ENCODE results near the gene CELA3B. TPM values are rescaled to one million over a fixed set of nuclear protein-coding genes. Genes with fewer than 3 reads are reported as not detected.

The CELA3B gene
- total RNA-seq, 1 donor = not detected

DNA sequence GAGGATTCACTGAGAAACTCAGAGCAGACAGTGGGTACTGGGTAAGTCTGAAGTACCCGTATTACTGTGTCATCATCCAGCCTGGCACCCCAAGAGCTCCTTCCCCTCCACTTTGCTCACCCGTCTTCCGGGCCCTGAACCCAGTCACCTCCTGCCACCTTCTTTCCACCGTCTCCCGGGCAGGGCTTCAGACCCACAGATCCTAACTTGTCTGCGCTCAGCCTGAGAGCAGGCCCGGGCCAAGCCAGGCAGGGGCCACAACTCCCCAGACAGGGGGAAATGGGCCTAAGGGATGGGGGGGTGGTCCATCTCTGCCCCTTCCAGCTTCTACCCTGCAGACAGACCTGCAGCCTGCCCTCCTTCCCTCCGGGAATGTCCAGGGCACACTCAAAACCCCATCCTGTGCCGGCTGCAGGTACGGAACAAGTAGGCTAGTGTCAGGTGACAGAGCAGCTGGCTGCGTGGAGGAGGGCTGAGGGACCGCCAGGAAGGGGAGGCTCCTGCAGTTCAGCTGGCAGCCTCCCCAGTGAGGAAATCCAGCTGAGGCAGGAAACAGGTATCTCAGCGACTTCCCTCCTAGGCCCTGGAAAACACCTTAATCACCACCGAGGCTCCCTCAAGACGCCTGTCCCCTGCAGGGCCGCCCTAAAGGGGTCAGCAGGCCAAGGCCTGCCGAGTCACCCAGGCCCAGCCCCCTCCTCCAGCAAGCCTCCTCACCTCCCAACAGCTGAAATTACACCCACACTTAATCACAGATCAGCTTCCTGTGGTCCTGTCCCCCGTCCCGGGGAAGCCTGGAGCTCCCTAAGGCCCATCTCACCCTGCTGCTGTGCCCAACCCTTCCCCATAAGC is 43.2 kb upstream of the CELA3B start:
- DNase-seq (ENCODE audit: low read depth) = no peak
- TF ChIP-seq, protein P1, sequence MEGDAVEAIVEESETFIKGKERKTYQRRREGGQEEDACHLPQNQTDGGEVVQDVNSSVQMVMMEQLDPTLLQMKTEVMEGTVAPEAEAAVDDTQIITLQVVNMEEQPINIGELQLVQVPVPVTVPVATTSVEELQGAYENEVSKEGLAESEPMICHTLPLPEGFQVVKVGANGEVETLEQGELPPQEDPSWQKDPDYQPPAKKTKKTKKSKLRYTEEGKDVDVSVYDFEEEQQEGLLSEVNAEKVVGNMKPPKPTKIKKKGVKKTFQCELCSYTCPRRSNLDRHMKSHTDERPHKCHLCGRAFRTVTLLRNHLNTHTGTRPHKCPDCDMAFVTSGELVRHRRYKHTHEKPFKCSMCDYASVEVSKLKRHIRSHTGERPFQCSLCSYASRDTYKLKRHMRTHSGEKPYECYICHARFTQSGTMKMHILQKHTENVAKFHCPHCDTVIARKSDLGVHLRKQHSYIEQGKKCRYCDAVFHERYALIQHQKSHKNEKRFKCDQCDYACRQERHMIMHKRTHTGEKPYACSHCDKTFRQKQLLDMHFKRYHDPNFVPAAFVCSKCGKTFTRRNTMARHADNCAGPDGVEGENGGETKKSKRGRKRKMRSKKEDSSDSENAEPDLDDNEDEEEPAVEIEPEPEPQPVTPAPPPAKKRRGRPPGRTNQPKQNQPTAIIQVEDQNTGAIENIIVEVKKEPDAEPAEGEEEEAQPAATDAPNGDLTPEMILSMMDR (IDR thresholded peaks at IDR 0.05; ENCODE audit: insufficient read depth, low read depth, low read length) = no peak
- H3K4me3 ChIP-seq (ENCODE audit: low read depth, low read length) = peak overlapping the region; percentile 12

DNA sequence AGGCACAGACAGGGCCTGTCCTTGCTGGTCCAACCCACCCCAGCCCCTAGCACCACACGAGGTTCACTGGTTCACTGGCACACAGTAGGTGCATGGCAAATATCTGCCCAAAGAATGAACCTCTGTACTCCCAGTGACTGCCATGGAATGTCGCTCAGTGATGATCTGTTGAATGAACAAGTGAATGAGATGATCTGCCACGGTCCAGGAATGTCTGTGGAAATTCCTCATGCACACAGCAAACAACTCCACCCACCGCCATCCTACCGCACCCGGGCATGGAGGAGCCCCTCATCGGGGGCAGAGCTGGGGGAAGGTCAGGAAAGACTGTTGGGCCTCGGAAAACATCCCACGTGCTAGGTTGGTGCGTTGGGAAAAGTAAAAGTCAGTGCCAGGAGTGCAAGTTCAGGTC is 41.4 kb upstream of the CELA3B start:
- TF ChIP-seq, protein P1 (IDR thresholded peaks at IDR 0.05; ENCODE audit: insufficient read depth, low read depth, low read length) = no peak
- no peak for DNase-seq (ENCODE audit: low read depth)
- peak overlapping the region; percentile 75 for H3K4me3 ChIP-seq (ENCODE audit: low read depth, low read length)

DNA sequence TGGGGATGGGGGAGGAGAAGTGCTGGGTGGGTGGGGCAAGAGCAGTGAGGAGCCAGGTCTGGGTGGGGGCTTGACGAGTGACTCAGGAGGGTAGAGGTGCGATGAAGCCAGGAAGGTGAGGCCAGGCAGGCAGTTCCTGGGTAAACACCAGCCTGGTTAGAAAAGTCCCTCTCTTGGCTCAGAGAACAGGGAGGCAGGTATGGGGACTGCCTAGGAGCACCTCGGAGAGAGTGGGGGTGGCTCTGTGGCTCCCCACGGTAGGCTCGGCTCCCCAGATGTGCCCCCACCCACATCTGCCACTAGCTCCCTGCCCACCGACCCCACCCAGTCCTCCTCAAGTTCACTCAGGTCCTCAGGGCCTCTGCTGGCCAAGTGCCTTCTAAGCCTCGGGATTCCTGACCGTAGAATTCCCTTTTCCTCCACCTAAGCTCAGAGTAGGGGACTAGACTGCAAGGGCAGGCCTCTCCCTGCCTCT is 40.9 kb upstream of the CELA3B start:
- TF ChIP-seq, protein P1 (IDR thresholded peaks at IDR 0.05; ENCODE audit: insufficient read depth, low read depth, low read length) = no peak
- H3K4me3 ChIP-seq (ENCODE audit: low read depth, low read length) = peak overlapping the region; percentile 75
- no peak for DNase-seq (ENCODE audit: low read depth)

DNA sequence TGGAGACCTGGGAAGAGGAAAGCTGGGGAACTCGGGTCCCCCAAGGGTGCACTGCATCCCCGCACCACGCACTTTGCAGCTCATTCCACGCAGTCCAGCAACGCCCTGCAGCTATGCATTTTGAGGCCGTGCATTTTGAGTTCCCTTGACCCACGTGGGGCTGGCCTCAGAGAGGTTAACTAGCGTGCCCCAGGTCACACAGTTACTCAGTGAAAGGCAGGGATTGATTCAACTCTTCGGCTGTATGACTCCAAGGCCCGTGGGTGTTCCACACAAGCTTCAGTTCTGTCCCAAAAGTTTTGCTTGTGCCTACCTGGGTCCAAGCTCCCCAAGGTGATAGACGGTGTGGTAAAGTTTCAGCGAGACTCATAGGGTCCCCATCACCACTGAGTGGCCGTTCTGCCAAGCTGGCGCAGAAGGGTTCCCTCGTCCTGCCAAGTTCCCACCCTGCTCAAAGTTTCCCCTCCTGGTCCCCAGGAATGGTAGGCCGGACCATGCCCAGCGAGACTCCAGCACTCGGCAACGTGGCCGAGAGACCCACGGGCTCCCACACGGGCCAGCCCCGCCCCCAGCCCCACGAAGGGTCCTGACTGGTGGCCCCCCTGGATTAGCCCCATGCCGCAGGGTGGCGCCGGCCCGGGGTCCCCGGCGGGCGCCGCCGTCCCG is 40.3 kb upstream of the CELA3B start:
- TF ChIP-seq, protein P1 (IDR thresholded peaks at IDR 0.05; ENCODE audit: insufficient read depth, low read depth, low read length) = no peak
- peak overlapping the region; percentile 75 for H3K4me3 ChIP-seq (ENCODE audit: low read depth, low read length)

DNA sequence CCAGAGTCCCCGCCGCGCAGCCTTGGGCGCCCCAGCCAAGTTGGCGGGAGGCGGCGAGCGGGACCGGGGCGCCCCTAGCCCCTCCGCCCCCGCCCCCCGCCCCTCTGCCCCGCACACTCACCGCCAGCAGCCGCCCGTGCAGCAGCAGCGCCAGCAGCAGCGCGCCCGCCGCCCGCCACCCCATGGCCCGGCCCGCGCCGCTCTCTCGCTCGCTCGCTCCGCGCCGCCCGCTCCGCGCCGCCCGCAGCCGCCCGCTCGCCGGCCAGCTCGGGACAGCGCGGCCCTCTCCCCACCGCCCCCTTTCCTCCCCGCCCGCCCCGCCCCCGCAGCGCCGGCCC is 39.8 kb upstream of the CELA3B start, which contains the start of gene HSPG2:
HSPG2 (minus strand) TSS at position 277 of the 338 bp plus-strand sequence; CDS start at position 184, 93 bp downstream.
- TF ChIP-seq, protein P1 (IDR thresholded peaks at IDR 0.05; ENCODE audit: insufficient read depth, low read depth, low read length) = no peak
- DNase-seq (ENCODE audit: low read depth) = no peak
- peak within 1 kb of the TSS; percentile 75 for H3K4me3 ChIP-seq (ENCODE audit: low read depth, low read length)

More for the DNA sequence above, 40.3 kb upstream of the CELA3B start:
- DNase-seq (ENCODE audit: low read depth) = no peak

DNA sequence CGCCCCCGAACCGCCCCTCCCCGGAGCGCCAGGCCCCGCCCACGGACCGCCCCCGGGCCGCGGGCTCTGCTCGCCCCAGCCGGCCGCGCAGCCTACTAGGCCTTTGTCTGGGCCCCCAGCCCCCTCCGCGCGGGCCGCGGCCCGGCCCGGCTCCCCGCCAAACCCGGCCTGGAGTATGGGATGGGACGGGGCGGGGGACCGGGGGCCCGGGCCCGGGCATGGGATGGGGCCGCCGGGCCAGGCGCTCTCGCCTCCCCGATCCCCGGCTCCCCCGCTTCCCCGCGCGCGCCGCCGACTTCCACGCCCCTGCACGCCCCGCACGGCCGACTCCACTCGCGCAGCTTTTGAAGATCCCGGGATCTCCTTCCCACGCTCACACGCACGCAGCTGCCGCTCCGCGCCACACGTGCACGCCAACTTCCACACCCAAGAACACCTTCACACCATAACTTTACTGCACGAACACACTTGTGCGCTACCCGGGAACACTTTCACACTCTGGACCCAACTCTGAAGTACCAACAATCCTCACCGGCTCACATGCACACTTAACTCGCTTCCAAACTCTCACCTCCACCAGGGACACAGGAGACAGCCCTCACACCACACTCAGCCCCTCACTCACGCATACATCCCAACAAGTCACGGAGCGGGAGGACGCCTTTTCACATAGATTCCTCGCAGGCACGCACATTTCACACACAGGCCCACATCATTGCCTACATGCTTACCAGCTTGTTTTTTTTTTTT is 39.3 kb upstream of the CELA3B start:
- TF ChIP-seq, protein P1 (IDR thresholded peaks at IDR 0.05; ENCODE audit: insufficient read depth, low read depth, low read length) = no peak
- H3K4me3 ChIP-seq (ENCODE audit: low read depth, low read length) = peak overlapping the region; percentile 39
- peak; percentile 83 for DNase-seq (ENCODE audit: low read depth)

Data from fibroblast of villous mesenchyme (primary cell).